ENCODE results near the gene CACNA1D. TPM values are rescaled to one million over a fixed set of nuclear protein-coding genes. Genes with fewer than 3 reads are reported as not detected.

CACNA1D gene
- total and polyA plus RNA-seq, 5 donors from 2014 or later = 0.03 to 0.44 TPM; not detected in 3

DNA sequence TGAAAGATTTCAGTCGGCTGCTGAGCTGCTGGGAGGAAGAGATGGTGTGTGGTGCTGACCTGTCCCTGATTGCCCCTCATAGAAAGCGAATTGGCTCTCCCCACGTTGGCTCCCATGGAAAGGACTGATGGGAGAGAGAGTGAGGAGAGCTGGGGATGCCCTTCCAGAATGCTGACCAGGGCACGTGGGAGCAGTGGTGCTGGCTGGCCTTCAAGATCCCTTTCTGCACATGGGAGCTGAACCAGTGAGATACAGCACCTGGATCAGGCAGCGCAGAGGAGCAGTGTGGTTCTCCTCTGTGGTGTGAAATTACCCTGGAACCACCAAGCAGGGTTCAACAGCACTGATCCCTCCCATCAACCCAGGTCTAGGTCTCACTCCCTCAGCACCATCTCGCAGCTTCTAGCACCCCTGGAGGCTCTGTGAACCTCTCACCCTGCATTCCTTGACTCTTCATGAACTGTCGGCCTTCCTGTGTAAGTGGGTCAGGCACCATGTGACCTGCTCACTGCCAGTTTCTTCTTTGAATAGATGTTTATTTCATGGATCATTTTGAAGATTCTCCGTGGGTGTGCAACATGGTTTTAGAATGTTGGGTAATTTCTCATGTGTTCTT, 55.7 kb downstream of the CACNA1D start:
- Mint-ChIP-seq H3K27me3 (peaks cover 23% of the 10 kb centered on the region), H3K27ac (no peak overlapping the region), H3K9me3 (peaks cover 0 to 2% (median 0%) of the 10 kb centered on the region in 7 donors), H3K36me3 (no peaks in the 10 kb centered on the region), H3K4me3 (no peak overlapping the region), H3K4me1 (no peaks in the 10 kb centered on the region)
- Histone ChIP-seq H3K36me3 (ENCODE audit: control insufficient read depth, insufficient read depth, low read length) (no peaks in the 10 kb centered on the region), H3K4me1 (ENCODE audit: control insufficient read depth, insufficient read depth, low read length, poor library complexity, severe bottlenecking) (no peaks in the 10 kb centered on the region), H3K27me3 (ENCODE audit: control insufficient read depth, insufficient read depth, low read length) (peaks cover 5% of the 10 kb centered on the region), H3K27ac (ENCODE audit: insufficient read depth, low read length, poor library complexity, severe bottlenecking) (no peak overlapping the region), H3K9me3 (ENCODE audit: control insufficient read depth in 2 of 2, low read length in 2 of 2) (no peaks in the 10 kb centered on the region), H3K4me3 (ENCODE audit: low read depth, low read length) (no peak overlapping the region)
- ATAC-seq (ENCODE audit: low read depth in 2 of 2) (no peak), DNase-seq (no peak)

GRCh38 chr3:53551324-53551723, 56.9 kb downstream of the CACNA1D start:
- ATAC-seq (ENCODE audit: low read depth in 2 of 2) (no peak), DNase-seq (no peak)
- peaks cover 0 to 3% (median 0%) of the 10 kb centered on the region in 7 donors for H3K9me3 Mint-ChIP-seq
- H3K4me3 ChIP-seq (ENCODE audit: low read depth, low read length) = no peak overlapping the region
- H3K27ac Mint-ChIP-seq = no peak overlapping the region
- no peaks in the 10 kb centered on the region for H3K36me3 ChIP-seq (ENCODE audit: control insufficient read depth, insufficient read depth, low read length)
- no peaks in the 10 kb centered on the region for H3K36me3 Mint-ChIP-seq
- H3K4me3 Mint-ChIP-seq = no peak overlapping the region
- H3K27me3 ChIP-seq (ENCODE audit: control insufficient read depth, insufficient read depth, low read length) = peaks cover 6% of the 10 kb centered on the region
- H3K4me1 Mint-ChIP-seq = no peaks in the 10 kb centered on the region
- no peaks in the 10 kb centered on the region for H3K4me1 ChIP-seq (ENCODE audit: control insufficient read depth, insufficient read depth, low read length, poor library complexity, severe bottlenecking)
- H3K27me3 Mint-ChIP-seq = peaks cover 28% of the 10 kb centered on the region
- H3K9me3 ChIP-seq (ENCODE audit: control insufficient read depth in 2 of 2, low read length in 2 of 2) = no peaks in the 10 kb centered on the region
- no peak overlapping the region for H3K27ac ChIP-seq (ENCODE audit: insufficient read depth, low read length, poor library complexity, severe bottlenecking)

GRCh38 chr3:53552730-53553129, 58.3 kb downstream of the CACNA1D start:
- H3K4me3 Mint-ChIP-seq = no peak overlapping the region
- peaks cover 31% of the 10 kb centered on the region for H3K27me3 Mint-ChIP-seq
- Histone ChIP-seq H3K27me3 (ENCODE audit: control insufficient read depth, insufficient read depth, low read length) (peaks cover 6% of the 10 kb centered on the region), H3K4me3 (ENCODE audit: low read depth, low read length) (no peak overlapping the region), H3K36me3 (ENCODE audit: control insufficient read depth, insufficient read depth, low read length) (no peaks in the 10 kb centered on the region), H3K4me1 (ENCODE audit: control insufficient read depth, insufficient read depth, low read length, poor library complexity, severe bottlenecking) (no peaks in the 10 kb centered on the region), H3K9me3 (ENCODE audit: control insufficient read depth in 2 of 2, low read length in 2 of 2) (no peaks in the 10 kb centered on the region), H3K27ac (ENCODE audit: insufficient read depth, low read length, poor library complexity, severe bottlenecking) (no peak overlapping the region)
- no peaks in the 10 kb centered on the region for H3K4me1 Mint-ChIP-seq
- ATAC-seq (ENCODE audit: low read depth in 2 of 2) (no peak), DNase-seq (no peak)
- H3K9me3 Mint-ChIP-seq = peaks cover 0 to 5% (median 0%) of the 10 kb centered on the region in 7 donors
- no peaks in the 10 kb centered on the region for H3K36me3 Mint-ChIP-seq
- no peak overlapping the region for H3K27ac Mint-ChIP-seq

- Histone ChIP-seq H3K4me1 (ENCODE audit: control insufficient read depth, insufficient read depth, low read length, poor library complexity, severe bottlenecking) (no peaks in the 10 kb centered on the region), H3K4me3 (ENCODE audit: low read depth, low read length) (no peak overlapping the region), H3K27me3 (ENCODE audit: control insufficient read depth, insufficient read depth, low read length) (peaks cover 6% of the 10 kb centered on the region), H3K9me3 (ENCODE audit: control insufficient read depth in 2 of 2, low read length in 2 of 2) (no peaks in the 10 kb centered on the region), H3K27ac (ENCODE audit: insufficient read depth, low read length, poor library complexity, severe bottlenecking) (no peak overlapping the region), H3K36me3 (ENCODE audit: control insufficient read depth, insufficient read depth, low read length) (no peaks in the 10 kb centered on the region)
- no peaks in the 10 kb centered on the region for H3K36me3 Mint-ChIP-seq
- no peak overlapping the region for H3K4me3 Mint-ChIP-seq
- ATAC-seq (ENCODE audit: low read depth in 2 of 2) = no peak
- peaks cover 0 to 5% (median 0%) of the 10 kb centered on the region in 7 donors for H3K9me3 Mint-ChIP-seq
- H3K27me3 Mint-ChIP-seq = peaks cover 34% of the 10 kb centered on the region
- DNase-seq = no peak
- no peaks in the 10 kb centered on the region for H3K4me1 Mint-ChIP-seq
- H3K27ac Mint-ChIP-seq = no peak overlapping the region
These were observed 58.8 kb downstream of the CACNA1D start for GRCh38 chr3:53553200-53553599.

- H3K36me3 Mint-ChIP-seq = no peaks in the 10 kb centered on the region
- DNase-seq (no peak), ATAC-seq (ENCODE audit: low read depth in 2 of 2) (no peak)
- no peak overlapping the region for H3K27ac ChIP-seq (ENCODE audit: insufficient read depth, low read length, poor library complexity, severe bottlenecking)
- H3K36me3 ChIP-seq (ENCODE audit: control insufficient read depth, insufficient read depth, low read length) = no peaks in the 10 kb centered on the region
- no peak overlapping the region for H3K27ac Mint-ChIP-seq
- H3K4me3 Mint-ChIP-seq = no peak overlapping the region
- H3K9me3 ChIP-seq (ENCODE audit: control insufficient read depth in 2 of 2, low read length in 2 of 2) = no peaks in the 10 kb centered on the region
- no peak overlapping the region for H3K4me3 ChIP-seq (ENCODE audit: low read depth, low read length)
- H3K4me1 ChIP-seq (ENCODE audit: control insufficient read depth, insufficient read depth, low read length, poor library complexity, severe bottlenecking) = no peaks in the 10 kb centered on the region
- H3K27me3 Mint-ChIP-seq = peaks cover 34% of the 10 kb centered on the region
- H3K4me1 Mint-ChIP-seq = no peaks in the 10 kb centered on the region
- peaks cover 6% of the 10 kb centered on the region for H3K27me3 ChIP-seq (ENCODE audit: control insufficient read depth, insufficient read depth, low read length)
- H3K9me3 Mint-ChIP-seq = peaks cover 0 to 9% (median 0%) of the 10 kb centered on the region in 7 donors
These were observed 60.2 kb downstream of the CACNA1D start for GRCh38 chr3:53554559-53555067.

DNA sequence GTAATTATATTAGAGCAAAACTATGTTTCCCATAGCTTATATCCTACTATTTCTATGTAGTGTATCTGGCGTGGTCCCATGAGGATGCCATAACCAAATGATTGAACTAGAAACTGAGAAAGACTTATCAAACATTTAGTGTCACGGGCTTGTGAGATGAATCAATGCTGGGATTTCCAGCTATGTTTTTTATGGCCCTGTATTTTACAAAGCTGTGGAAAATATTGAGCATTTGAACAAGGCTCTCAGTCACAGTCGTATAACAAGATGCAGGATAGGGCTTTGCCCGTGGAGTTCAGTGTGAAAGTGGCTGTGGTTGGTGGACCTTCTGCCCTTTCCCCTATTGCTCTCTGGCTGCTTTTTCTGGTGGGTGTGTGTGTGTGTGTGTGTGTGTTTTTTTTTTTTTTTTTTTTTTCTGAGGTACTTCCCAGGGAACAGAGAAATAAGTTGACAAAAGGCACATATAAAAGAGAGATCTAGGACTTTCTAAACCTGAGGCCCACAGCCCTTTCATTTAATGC, 60.7 kb downstream of the CACNA1D start:
- no peaks in the 10 kb centered on the region for H3K36me3 ChIP-seq (ENCODE audit: control insufficient read depth, insufficient read depth, low read length)
- Mint-ChIP-seq H3K4me1 (no peaks in the 10 kb centered on the region), H3K27ac (no peak overlapping the region), H3K9me3 (peaks cover 0 to 9% (median 0%) of the 10 kb centered on the region in 7 donors), H3K27me3 (peaks cover 34% of the 10 kb centered on the region), H3K4me3 (no peak overlapping the region), H3K36me3 (no peaks in the 10 kb centered on the region)
- no peaks in the 10 kb centered on the region for H3K9me3 ChIP-seq (ENCODE audit: control insufficient read depth in 2 of 2, low read length in 2 of 2)
- no peak overlapping the region for H3K4me3 ChIP-seq (ENCODE audit: low read depth, low read length)
- H3K4me1 ChIP-seq (ENCODE audit: control insufficient read depth, insufficient read depth, low read length, poor library complexity, severe bottlenecking) = no peaks in the 10 kb centered on the region
- H3K27ac ChIP-seq (ENCODE audit: insufficient read depth, low read length, poor library complexity, severe bottlenecking) = no peak overlapping the region
- DNase-seq = no peak
- H3K27me3 ChIP-seq (ENCODE audit: control insufficient read depth, insufficient read depth, low read length) = peaks cover 4% of the 10 kb centered on the region
- ATAC-seq (ENCODE audit: low read depth in 2 of 2) = no peak

GRCh38 chr3:53566461-53567145, 72.2 kb downstream of the CACNA1D start:
- no peak overlapping the region for H3K27ac Mint-ChIP-seq
- no peaks in the 10 kb centered on the region for H3K4me1 ChIP-seq (ENCODE audit: control insufficient read depth, insufficient read depth, low read length, poor library complexity, severe bottlenecking)

More at GRCh38 chr3:53566461-53567145, 72.2 kb downstream of the CACNA1D start:
- no peak overlapping the region for H3K4me3 ChIP-seq (ENCODE audit: low read depth, low read length)
- no peak overlapping the region for H3K27ac ChIP-seq (ENCODE audit: insufficient read depth, low read length, poor library complexity, severe bottlenecking)
- ATAC-seq (ENCODE audit: low read depth in 2 of 2) (no peak), DNase-seq (no peak)
- Mint-ChIP-seq H3K4me3 (no peak overlapping the region), H3K4me1 (no peaks in the 10 kb centered on the region), H3K9me3 (no peaks in the 10 kb centered on the region), H3K27me3 (peaks cover 13% of the 10 kb centered on the region), H3K36me3 (no peaks in the 10 kb centered on the region)
- no peaks in the 10 kb centered on the region for H3K9me3 ChIP-seq (ENCODE audit: control insufficient read depth in 2 of 2, low read length in 2 of 2)
- no peaks in the 10 kb centered on the region for H3K36me3 ChIP-seq (ENCODE audit: control insufficient read depth, insufficient read depth, low read length)
- peaks cover 2% of the 10 kb centered on the region for H3K27me3 ChIP-seq (ENCODE audit: control insufficient read depth, insufficient read depth, low read length)
